Measurements from ENCODE around the gene MYORG. TPM values are rescaled to one million over a fixed set of nuclear protein-coding genes. Genes with fewer than 3 reads are reported as not detected.

MYORG gene
- total and polyA plus RNA-seq, 9 donors, result 0.60 to 7.8 (median 1.2) TPM

DNA sequence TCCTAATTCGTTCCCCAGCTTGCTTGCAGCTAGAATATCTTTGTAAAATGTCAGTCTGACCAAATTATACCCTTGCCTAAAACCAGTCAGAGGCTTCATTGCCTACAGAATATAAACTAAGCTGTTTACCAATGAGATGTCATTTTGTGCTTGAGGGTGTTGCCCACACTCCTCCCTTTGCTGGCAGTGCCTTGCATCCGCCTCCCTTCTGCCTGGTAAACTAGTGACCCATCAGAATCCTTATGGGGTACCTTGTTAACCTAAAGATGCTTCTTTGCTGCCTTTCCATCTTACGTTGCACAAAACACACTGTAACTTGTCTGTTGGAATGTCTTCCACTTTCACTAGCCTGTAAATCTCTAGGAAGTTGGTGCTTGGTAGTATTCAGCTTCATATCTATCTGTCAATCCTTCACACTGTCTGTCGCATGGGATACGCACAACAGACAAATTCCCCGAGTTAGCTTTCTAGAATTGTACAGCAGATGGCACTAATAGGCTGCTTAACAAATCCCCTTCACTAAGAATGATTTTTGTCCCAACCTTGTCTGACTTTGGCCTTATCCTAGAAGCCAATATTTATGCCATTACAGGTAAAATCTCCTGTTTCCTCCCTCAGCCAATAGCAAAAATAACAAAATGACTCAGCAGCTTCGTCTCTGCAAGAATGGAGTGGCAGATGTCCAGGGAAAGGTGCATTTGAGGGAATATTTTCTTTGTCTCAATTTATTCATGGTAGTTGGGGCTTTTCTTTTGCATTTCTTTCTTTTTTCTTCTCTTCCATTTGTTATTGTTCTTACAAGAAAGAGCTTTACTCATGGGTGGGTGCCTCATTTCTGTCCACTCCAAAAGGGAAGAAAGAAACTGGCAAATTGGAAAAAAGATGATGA is 44.4 kb downstream of the MYORG start:
- Histone ChIP-seq H3K9me3 (no peaks in the 10 kb centered on the region), H3K4me3 (no peak overlapping the region), H3K27ac (no peak overlapping the region), H3K4me1 (ENCODE audit: insufficient read depth) (no peaks in the 10 kb centered on the region), H3K36me3 (no peaks in the 10 kb centered on the region), H3K27me3 (no peaks in the 10 kb centered on the region)
- DNase-seq, result no peak
- TF ChIP-seq EP300 (IDR thresholded peaks at IDR 0.05), result no peak
- no peak for TF ChIP-seq POLR2A (IDR thresholded peaks at IDR 0.05)
- TF ChIP-seq, protein P1, sequence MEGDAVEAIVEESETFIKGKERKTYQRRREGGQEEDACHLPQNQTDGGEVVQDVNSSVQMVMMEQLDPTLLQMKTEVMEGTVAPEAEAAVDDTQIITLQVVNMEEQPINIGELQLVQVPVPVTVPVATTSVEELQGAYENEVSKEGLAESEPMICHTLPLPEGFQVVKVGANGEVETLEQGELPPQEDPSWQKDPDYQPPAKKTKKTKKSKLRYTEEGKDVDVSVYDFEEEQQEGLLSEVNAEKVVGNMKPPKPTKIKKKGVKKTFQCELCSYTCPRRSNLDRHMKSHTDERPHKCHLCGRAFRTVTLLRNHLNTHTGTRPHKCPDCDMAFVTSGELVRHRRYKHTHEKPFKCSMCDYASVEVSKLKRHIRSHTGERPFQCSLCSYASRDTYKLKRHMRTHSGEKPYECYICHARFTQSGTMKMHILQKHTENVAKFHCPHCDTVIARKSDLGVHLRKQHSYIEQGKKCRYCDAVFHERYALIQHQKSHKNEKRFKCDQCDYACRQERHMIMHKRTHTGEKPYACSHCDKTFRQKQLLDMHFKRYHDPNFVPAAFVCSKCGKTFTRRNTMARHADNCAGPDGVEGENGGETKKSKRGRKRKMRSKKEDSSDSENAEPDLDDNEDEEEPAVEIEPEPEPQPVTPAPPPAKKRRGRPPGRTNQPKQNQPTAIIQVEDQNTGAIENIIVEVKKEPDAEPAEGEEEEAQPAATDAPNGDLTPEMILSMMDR (IDR thresholded peaks at IDR 0.05), result no peak
- intact Hi-C loops (cut with DNase I), result loop anchor here (2.0 to 10.0 kb wide), 3 partner anchors 45 to 272 kb away; partner anchors contain the start of gene MYORG (in 1 of the 4)
- WGBS, 3 donors, result 38 to 39% (median 39%) methylated on average over 7 of the region's 7 CpGs

DNA sequence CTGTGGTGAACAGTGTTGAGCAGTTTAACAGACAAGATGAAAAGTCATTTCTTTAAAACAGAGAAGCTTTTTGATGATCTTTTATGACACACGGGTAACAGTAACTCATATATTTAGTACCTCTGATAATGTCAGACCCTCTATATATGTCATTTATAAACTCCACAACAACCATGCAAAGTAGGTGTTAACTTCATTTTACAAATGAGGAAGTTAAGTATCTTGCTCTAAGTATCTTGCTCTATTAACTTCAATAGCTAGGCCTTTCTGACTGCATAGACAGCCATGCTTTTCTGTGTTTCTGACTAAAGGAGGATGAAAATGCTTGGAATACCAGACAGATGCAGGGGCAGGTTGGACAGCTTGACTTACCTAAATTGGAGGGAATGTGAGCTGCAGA is 45.5 kb downstream of the MYORG start:
- Histone ChIP-seq H3K4me3 (no peak overlapping the region), H3K27ac (no peak overlapping the region), H3K27me3 (no peaks in the 10 kb centered on the region), H3K9me3 (no peaks in the 10 kb centered on the region), H3K4me1 (ENCODE audit: insufficient read depth) (no peaks in the 10 kb centered on the region), H3K36me3 (no peaks in the 10 kb centered on the region)
- WGBS, 3 donors, result 76 to 85% (median 83%) methylated on average over 1 of the region's 1 CpG
- no peak for TF ChIP-seq POLR2A (IDR thresholded peaks at IDR 0.05)
- intact Hi-C loops (cut with DNase I), result loop anchor here in 3 of 4 donors (5.0 to 10.0 kb wide), 2 partner anchors 46 to 274 kb away; partner anchors contain the start of gene MYORG (in 1 of the 3)
- no peak for DNase-seq

DNA sequence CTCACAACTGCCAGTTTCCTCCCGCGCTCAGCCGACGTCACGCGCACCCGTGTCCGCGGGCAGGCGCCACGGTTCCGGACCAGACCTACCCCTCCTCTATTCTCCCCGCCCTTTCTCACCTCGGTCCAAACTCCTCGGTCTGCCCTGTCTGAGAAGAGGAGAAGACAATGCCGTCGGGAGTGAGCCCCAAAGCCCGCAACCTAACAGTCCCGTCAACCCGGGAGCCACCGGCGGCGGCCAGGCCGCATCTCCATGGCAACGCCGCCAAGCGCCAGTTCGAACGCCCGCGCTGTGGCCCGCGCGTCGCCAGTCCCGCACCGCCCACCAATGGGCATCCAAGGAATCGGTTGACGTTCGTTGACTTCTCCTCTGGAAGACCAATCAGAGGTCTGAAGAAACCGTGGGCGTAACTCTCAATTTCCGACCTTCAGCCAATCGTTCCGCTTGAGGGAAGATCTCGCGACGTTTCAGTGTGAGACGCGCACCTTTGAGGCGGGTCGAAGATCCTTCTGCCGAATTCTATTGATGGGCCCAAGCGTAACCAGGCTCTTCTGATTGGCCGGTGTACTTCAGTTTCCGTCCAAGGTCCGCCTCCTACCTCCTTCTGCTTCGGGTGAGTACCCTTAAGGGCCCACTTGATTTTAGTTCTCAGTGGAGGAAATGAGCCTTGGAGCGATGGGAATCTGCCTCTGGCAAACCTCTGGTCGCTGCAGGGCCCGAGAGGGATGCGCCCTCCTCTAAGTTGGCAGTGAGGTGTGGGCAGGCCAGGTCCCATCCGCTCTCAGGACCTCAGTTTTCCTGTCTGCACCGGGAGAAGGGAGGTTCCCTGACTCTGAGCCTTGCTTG is 47.5 kb downstream of the MYORG start, which contains the start of the genes KIF24 and NUDT2:
TSS of gene KIF24 (minus strand) at position 282 of the 846 bp plus-strand sequence. CDS start 17,922 bp downstream, outside the sequence.
TSS of gene NUDT2 (plus strand) at position 583 of the 846 bp plus-strand sequence. CDS start 9,471 bp downstream, outside the sequence.
- WGBS, 3 donors, result 0% methylated on average over 63 to 64 of the region's 64 CpGs
- TF ChIP-seq, protein P1 (IDR thresholded peaks at IDR 0.05), result no peak
- peak; percentile 62 for TF ChIP-seq POLR2A (IDR thresholded peaks at IDR 0.05)

DNA sequence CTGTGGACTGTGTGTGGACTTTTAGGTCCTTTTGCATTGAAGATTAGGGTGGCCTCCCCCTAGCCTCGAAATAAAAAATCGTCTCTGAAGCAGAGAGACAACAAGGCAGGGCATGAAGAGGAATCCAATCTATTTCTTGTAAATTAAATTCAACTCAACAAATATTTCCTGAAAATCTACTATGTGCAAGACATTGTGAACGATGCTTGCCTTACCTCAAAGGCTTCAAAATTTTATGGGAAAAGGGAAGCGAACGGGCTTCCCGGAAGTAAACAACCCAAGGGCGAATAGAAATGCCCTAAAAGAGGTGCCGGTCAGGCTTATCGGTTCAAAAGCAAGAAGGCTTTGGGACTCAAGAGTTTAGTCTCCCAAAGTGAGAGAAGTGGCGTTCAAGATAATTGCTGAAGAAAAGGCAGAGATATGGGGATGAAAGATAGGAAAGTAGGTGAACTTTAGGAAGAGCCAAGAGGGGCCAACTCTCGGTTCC is 48.2 kb downstream of the MYORG start:
- H3K4me3 ChIP-seq, result peak overlapping the region; percentile 68
- H3K27ac ChIP-seq, result peak overlapping the region in 1 of 2 donors; percentile 62
- DNase-seq, result no peak
- 0 to 1% (median 1%) methylated on average over 11 of the region's 11 CpGs for WGBS, 3 donors
- no peak for TF ChIP-seq EP300 (IDR thresholded peaks at IDR 0.05)
- TF ChIP-seq, protein P1 (IDR thresholded peaks at IDR 0.05), result no peak
- TF ChIP-seq POLR2A (IDR thresholded peaks at IDR 0.05), result no peak
- intact Hi-C loops (cut with DNase I), result loop anchor here in 1 of 4 donors (5.0 kb wide), 1 partner anchor 276 kb away; no protein-coding TSS in a partner anchor
- no peaks in the 10 kb centered on the region for H3K4me1 ChIP-seq (ENCODE audit: insufficient read depth)
- no peaks in the 10 kb centered on the region for H3K36me3 ChIP-seq
- H3K27me3 ChIP-seq, result no peaks in the 10 kb centered on the region
- no peaks in the 10 kb centered on the region for H3K9me3 ChIP-seq

More for the DNA sequence above, 47.5 kb downstream of the MYORG start, which contains the start of the genes KIF24 and NUDT2:
- Histone ChIP-seq H3K4me3 (peak within 1 kb of the TSS; percentile 68), H3K27ac (peak within 1 kb of the TSS; percentile 76 to 85), H3K4me1 (ENCODE audit: insufficient read depth) (no peaks in the 10 kb centered on the region), H3K27me3 (no peaks in the 10 kb centered on the region), H3K9me3 (no peaks in the 10 kb centered on the region), H3K36me3 (no peaks in the 10 kb centered on the region)
- DNase-seq, result peak; percentile 94 to 98 (median 95)
- intact Hi-C loops (cut with DNase I), result loop anchor here in 1 of 4 donors (5.0 kb wide), 1 partner anchor 277 kb away; no protein-coding TSS in a partner anchor
